Dendritic cell treated with granulocyte-macrophage colony-stimulating factor and Interleukin-4, amounts not matched to agents 40 ng/mL and 50 ng/mL, for 4 days (primary cell): ENCODE results near the gene MUC20.

ENCODE experiments used
- H3K27ac Mint-ChIP-seq: one replicate; pipeline ENCODE4 v1.8.0; 2022; ENCODE audit warnings: mild to moderate bottlenecking, mixed read lengths
- H3K27me3 Mint-ChIP-seq: one replicate; pipeline ENCODE4 v1.8.0; 2022; ENCODE audit warnings: mild to moderate bottlenecking, mixed read lengths
- H3K36me3 Mint-ChIP-seq: one replicate; pipeline ENCODE4 v1.8.0; 2022; ENCODE audit warnings: low read depth, mixed read lengths
- H3K4me1 Mint-ChIP-seq: one replicate; pipeline ENCODE4 v1.8.0; 2022; ENCODE audit warnings: low read depth, mixed read lengths
- H3K4me3 Mint-ChIP-seq: one replicate; pipeline ENCODE4 v1.8.0; 2022; ENCODE audit warnings: mild to moderate bottlenecking, moderate library complexity, mixed read lengths
- H3K9me3 Mint-ChIP-seq: one replicate; pipeline ENCODE4 v1.8.0; 2022; ENCODE audit warnings: mixed read lengths
- intact Hi-C: fragments of 100-400 bp; cut with micrococcal nuclease; formaldehyde crosslinking; loops from one replicate; pipeline ENCODE4 v1.15.0; 2022

MUC20 gene

GRCh38 chr3:195757827-195758226 lies 37.0 kb downstream of the MUC20 start:
- intact Hi-C loops = no loop called here
- no peak overlapping the region for H3K4me3 Mint-ChIP-seq
- no peaks in the 10 kb centered on the region for H3K9me3 Mint-ChIP-seq
- peaks cover 4% of the 10 kb centered on the region for H3K4me1 Mint-ChIP-seq
- H3K27me3 Mint-ChIP-seq = peaks cover 60% of the 10 kb centered on the region
- H3K36me3 Mint-ChIP-seq = no peaks in the 10 kb centered on the region
- no peak overlapping the region for H3K27ac Mint-ChIP-seq

- Mint-ChIP-seq H3K27me3 (peaks cover 70% of the 10 kb centered on the region), H3K4me1 (no peaks in the 10 kb centered on the region), H3K4me3 (no peak overlapping the region), H3K36me3 (no peaks in the 10 kb centered on the region), H3K9me3 (no peaks in the 10 kb centered on the region), H3K27ac (no peak overlapping the region)
- intact Hi-C loops = no loop called here
Observed at GRCh38 chr3:195758721-195759353, 38.1 kb downstream of the MUC20 start.

GRCh38 chr3:195760345-195761122 lies 39.8 kb downstream of the MUC20 start:
- Mint-ChIP-seq H3K4me1 (no peaks in the 10 kb centered on the region), H3K4me3 (no peak overlapping the region), H3K27me3 (peaks cover 75% of the 10 kb centered on the region), H3K36me3 (no peaks in the 10 kb centered on the region), H3K9me3 (no peaks in the 10 kb centered on the region), H3K27ac (no peak overlapping the region)
- intact Hi-C loops = no loop called here

GRCh38 chr3:195761123-195761566 lies 40.4 kb downstream of the MUC20 start:
- Mint-ChIP-seq H3K36me3 (no peaks in the 10 kb centered on the region), H3K27me3 (peaks cover 73% of the 10 kb centered on the region), H3K4me1 (no peaks in the 10 kb centered on the region), H3K27ac (no peak overlapping the region), H3K4me3 (no peak overlapping the region), H3K9me3 (no peaks in the 10 kb centered on the region)
- intact Hi-C loops = no loop called here

GRCh38 chr3:195761567-195762248 lies 40.9 kb downstream of the MUC20 start:
- Mint-ChIP-seq H3K4me1 (no peaks in the 10 kb centered on the region), H3K9me3 (no peaks in the 10 kb centered on the region), H3K27me3 (peaks cover 69% of the 10 kb centered on the region), H3K36me3 (no peaks in the 10 kb centered on the region), H3K27ac (no peak overlapping the region), H3K4me3 (no peak overlapping the region)
- intact Hi-C loops = no loop called here

GRCh38 chr3:195762249-195762585 lies 41.4 kb downstream of the MUC20 start:
- Mint-ChIP-seq H3K27me3 (peaks cover 64% of the 10 kb centered on the region), H3K9me3 (no peaks in the 10 kb centered on the region), H3K36me3 (no peaks in the 10 kb centered on the region), H3K27ac (no peak overlapping the region), H3K4me3 (no peak overlapping the region), H3K4me1 (no peaks in the 10 kb centered on the region)
- intact Hi-C loops = no loop called here

GRCh38 chr3:195762611-195763010 lies 41.8 kb downstream of the MUC20 start:
- Mint-ChIP-seq H3K9me3 (no peaks in the 10 kb centered on the region), H3K4me1 (no peaks in the 10 kb centered on the region), H3K27ac (no peak overlapping the region), H3K4me3 (no peak overlapping the region), H3K36me3 (no peaks in the 10 kb centered on the region), H3K27me3 (peaks cover 60% of the 10 kb centered on the region)
- intact Hi-C loops = no loop called here

- Mint-ChIP-seq H3K36me3 (no peaks in the 10 kb centered on the region), H3K4me1 (no peaks in the 10 kb centered on the region), H3K27ac (no peak overlapping the region), H3K9me3 (no peaks in the 10 kb centered on the region), H3K27me3 (peaks cover 55% of the 10 kb centered on the region), H3K4me3 (no peak overlapping the region)
- intact Hi-C loops = no loop called here
Observed at GRCh38 chr3:195763076-195763830, 42.5 kb downstream of the MUC20 start.

GRCh38 chr3:195763843-195764825 lies 43.4 kb downstream of the MUC20 start:
- intact Hi-C loops = no loop called here
- peaks cover 50% of the 10 kb centered on the region for H3K27me3 Mint-ChIP-seq
- H3K36me3 Mint-ChIP-seq = no peaks in the 10 kb centered on the region
- no peaks in the 10 kb centered on the region for H3K9me3 Mint-ChIP-seq
- no peak overlapping the region for H3K4me3 Mint-ChIP-seq
- H3K27ac Mint-ChIP-seq = no peak overlapping the region
- no peaks in the 10 kb centered on the region for H3K4me1 Mint-ChIP-seq

- Mint-ChIP-seq H3K4me3 (no peak overlapping the region), H3K36me3 (no peaks in the 10 kb centered on the region), H3K4me1 (no peaks in the 10 kb centered on the region), H3K27ac (no peak overlapping the region), H3K27me3 (peaks cover 41% of the 10 kb centered on the region), H3K9me3 (no peaks in the 10 kb centered on the region)
- intact Hi-C loops = no loop called here
Observed at GRCh38 chr3:195764961-195765706, 44.4 kb downstream of the MUC20 start.

- H3K27ac Mint-ChIP-seq = no peak overlapping the region
Observed at GRCh38 chr3:195766671-195767070, 45.9 kb downstream of the MUC20 start.

GRCh38 chr3:195767792-195768191 lies 47.0 kb downstream of the MUC20 start:
- Mint-ChIP-seq H3K27me3 (peaks cover 19% of the 10 kb centered on the region), H3K4me3 (no peak overlapping the region), H3K9me3 (no peaks in the 10 kb centered on the region), H3K36me3 (no peaks in the 10 kb centered on the region), H3K27ac (no peak overlapping the region), H3K4me1 (no peaks in the 10 kb centered on the region)
- intact Hi-C loops = no loop called here

More at GRCh38 chr3:195766671-195767070, 45.9 kb downstream of the MUC20 start:
- Mint-ChIP-seq H3K9me3 (no peaks in the 10 kb centered on the region), H3K36me3 (no peaks in the 10 kb centered on the region), H3K27me3 (peaks cover 26% of the 10 kb centered on the region), H3K4me1 (no peaks in the 10 kb centered on the region), H3K4me3 (no peak overlapping the region)
- intact Hi-C loops = no loop called here
